A549 treated with CpdA at 1 μM for 4 hours (cell line): ENCODE results near the gene GMPR2. TPM values are rescaled to one million over a fixed set of nuclear protein-coding genes. Genes with fewer than 3 reads are reported as not detected.

ENCODE experiments used
- total RNA-seq: library from RNA; stranded (reverse); fragments of 200-300 nt; extraction: Qiagen RNA extraction; gene quantifications from 5 replicates; pipeline ENCODE4 v1.2.3, GENCODE V29; 2022; ENCODE audit warnings: low read depth

GMPR2 gene
- 54.6 to 64.7 TPM (median 59.1 TPM) in 5 replicates for total RNA-seq

DNA sequence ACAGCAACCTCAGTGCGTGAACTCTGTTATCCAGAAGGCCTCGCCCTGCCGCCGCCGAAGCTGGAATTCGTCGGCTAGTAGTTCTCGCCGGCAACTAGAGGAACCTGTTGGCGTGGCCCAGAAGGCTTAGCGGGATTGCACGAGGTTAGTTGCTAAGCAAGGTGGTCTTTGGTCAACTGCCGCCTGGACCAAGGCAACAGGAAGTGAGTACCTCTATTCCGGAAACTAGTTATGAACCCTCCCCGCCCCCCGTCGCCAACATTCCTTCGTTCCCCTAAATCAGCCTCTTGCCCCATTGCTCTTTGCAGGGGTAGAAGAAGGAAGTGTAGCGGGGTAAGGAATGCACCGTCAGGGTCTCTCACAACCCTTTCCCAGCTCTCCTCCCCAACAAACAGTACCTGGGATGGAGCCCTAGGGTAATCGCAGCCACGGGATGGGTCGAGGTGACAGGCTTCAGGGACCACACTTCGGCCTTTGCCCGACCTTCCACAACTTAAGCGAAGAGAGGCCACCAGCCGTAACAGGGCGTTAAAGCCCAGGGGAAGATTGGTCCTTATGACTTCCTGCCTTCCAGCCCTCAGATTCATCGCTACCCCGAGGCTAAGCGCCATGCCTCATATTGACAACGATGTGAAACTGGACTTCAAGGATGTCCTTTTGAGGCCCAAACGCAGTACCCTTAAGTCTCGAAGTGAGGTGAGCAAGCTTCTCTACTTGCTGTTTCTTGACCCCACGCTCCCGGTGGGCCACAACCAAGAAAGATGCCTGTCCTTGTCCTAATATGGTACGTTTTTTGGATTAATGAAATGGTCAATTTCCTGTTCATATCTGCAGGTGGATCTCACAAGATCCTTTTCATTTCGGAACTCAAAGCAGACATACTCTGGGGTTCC is at the start of gene GMPR2:
GMPR2 (plus strand) TSS at position 285 of the 893 bp plus-strand sequence; CDS start at position 610, 325 bp downstream.

DNA sequence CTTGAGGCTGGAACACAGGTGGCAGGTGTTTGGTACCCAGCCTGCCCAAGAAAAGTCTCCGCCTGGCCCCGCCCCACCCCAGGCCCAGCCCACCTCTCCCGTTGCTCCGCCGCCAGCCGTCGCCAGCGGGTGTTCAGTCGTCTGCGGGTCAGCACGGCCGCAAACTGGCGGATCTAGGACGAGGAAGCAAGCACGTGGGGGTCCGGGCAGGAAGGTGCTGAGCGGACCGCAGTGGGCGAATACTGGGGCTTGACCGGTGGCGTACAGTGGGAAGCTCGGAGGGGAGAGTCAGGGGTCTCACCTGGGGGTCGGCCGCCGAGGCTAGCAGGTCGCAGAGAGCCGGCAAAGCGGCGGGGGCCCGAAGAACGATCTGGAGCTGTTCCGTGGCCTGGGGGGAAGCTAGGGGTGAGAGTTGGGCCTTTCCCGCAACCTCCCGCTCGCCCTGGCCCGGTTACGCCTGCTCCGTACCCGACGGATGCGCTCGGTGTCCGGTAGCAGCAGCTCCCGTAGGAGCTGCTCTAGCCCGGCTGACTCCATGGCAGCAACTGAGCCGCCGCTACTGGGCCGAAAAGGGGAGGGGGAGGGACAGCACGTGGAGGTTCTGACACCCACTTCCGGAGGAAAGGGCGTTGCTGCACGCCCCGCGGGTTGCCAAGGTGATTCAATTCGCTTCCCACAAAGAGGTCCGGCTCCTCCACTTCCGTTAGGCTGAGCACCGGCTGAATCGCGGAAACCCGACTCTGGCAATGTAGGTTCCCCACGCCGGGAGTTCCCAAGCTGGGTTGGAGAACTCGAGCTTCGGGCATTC is 44.3 kb upstream of the GMPR2 start, which contains the start of gene IPO4:
IPO4 (minus strand) TSS at position 566 of the 808 bp plus-strand sequence; CDS start at position 537, 29 bp downstream.

DNA sequence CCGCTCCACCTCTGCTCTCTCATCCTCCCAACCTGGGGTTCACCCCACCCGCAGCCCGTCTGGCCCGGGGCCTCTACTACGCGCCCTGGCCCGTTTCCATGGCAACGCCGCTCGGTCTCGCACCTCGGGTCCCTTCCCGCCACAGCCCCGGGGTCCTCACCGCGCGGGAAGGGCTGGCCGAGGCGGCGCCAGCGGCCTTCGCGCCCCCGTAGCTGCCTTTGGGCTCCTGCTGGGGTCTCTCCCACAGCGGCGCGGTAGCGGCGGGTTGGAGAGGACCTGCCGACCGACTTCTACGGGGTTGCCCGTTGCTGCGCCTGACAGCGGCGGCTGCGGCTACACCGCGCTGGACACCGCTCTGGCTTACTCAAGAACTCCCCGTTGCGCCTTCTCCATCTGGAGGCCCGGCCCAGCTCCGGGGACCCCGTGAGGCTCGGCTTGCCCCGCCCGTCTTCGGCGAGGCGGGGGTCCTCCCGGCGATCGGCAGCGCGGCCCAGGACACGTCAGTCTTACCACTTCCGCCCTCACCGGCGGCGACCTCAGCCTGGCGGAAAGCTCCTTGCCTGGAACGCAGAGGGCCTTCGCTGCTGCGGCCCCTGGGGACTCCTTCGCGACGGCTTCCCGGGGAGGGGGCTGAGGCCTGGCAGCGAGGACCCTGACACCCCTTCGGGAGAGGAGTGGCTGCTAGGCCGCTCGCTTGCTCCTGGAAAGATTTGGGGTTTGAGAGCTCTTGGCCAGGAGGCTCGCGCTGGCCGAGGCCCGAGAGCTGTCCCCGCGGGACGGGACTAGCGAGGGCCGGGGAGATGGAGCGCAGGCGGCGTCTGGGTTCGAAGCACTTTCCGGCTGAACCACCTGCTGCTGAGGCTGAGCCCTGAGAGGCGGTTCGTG is 37.3 kb upstream of the GMPR2 start, which contains the start of gene TM9SF1:
TM9SF1 (minus strand) TSS at position 256 of the 885 bp plus-strand sequence. CDS start 422 bp downstream, outside the sequence.

DNA sequence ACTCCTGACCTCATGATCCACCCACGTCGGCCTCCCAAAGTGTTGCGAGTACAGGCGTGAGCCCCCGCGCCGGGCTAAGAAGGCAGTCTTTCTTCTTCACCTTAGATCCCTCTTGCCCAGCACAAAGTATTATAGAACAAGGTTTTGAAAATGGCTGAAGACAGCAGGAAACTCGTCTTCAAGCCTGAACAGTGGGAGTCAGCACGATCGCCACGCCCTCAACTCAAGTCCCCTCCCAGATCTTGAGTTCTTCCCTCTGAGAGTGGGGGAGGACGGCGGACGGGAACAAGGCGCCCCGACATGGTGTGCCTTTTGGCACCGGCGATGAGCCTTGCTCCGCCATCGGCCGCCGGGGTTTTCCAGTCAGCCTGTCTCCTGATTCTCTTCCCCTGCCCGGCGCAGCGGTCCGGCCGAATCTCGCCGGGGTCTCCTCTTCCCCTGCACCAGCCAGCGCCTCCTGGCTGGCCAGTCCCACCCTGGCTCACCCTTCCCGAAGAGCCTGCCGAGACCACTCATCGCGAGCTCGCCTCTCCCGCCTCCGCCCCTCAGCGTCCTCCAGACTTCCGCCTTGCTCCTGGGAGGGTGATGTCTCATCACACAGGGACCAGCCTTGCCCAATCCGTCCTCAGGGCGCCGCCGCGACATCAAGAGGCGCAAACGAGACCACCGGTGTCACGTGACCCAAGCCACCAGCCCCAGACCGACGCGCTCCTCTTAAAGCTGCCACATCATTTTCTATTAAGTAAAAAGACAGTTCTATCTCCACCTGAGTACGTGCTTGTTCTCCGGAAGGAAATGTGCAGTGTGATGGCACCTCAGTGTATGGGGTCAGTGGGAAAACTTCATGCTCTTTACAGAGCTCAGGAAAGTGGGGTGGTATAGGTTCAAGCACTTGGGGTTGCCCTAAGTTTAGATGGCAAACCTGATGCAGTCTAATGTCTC is 19.5 kb upstream of the GMPR2 start, which contains the start of gene CHMP4A:
CHMP4A (minus strand) TSS at position 565 of the 942 bp plus-strand sequence; CDS start at position 516, 49 bp downstream.

DNA sequence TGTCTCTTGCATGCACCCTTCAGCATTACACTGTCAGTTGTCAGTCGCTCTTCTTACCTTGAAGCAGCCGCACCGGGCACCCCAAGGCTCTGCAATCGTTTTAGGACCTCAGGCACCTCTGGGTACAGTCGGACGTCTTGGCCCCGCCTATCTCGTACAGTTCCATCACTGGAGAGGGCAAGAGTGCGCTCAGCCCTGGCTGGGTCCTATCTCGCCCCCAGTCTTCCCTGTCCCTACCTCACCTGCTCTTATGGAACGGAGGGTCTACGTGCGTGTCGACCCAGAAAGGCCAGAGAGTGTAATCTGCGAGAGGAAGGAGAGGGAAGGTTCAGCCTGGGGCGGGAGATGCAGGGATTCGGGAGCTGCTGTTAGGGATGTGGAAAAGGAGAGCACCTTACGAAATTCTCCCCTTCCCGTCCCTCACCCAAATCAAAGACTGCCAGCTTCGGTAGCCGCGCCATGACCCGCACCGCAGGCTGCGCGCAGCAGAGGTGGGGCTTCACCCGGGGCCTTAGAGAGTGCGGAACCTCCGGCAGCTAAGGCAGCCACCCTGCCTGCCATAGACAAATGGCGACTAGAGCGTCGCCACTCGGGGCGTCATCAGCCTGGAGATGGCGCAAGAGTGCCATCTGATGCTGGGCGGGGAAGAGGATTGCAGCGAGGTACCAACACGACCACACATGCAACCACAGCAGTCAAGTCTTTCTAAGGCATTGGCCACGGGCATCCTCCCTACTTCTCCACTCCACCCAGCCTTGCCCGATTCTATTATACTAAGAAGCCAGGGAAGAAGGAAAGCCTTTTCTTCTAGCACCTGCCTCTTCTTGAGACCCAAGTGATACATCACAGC is 17.0 kb upstream of the GMPR2 start, which contains the start of gene MDP1:
MDP1 (minus strand) TSS at position 572 of the 850 bp plus-strand sequence; CDS start at position 461, 111 bp downstream.

DNA sequence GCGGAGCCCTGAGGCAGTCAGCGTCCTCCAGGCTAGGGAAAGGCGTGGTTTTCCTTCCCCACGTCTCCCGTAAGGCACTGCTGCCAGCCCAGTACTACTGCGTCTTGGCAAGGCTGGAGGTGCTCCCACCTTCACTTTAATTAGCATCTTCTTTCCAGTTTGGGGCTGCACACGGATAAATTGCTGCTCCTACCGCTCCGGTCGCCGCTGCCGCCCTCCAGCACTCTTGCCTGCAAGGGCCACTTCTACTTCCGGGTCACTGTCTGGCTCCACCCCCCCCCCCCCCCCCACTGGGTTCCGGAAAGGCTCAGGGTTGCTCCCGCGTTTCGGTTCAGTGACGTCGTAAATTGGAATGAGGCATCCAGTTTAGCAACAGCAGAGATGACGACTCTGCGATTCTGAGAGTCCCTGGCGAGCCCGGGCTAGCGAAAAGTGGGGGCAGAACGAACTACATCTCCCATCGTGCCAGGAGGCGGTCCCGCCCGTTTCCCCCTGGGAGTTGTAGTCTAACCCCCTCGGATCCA is 546 bp upstream of the GMPR2 start, which contains the start of gene NEDD8:
NEDD8 (minus strand) TSS at position 247 of the 524 bp plus-strand sequence; CDS start at position 147, 100 bp downstream.

DNA sequence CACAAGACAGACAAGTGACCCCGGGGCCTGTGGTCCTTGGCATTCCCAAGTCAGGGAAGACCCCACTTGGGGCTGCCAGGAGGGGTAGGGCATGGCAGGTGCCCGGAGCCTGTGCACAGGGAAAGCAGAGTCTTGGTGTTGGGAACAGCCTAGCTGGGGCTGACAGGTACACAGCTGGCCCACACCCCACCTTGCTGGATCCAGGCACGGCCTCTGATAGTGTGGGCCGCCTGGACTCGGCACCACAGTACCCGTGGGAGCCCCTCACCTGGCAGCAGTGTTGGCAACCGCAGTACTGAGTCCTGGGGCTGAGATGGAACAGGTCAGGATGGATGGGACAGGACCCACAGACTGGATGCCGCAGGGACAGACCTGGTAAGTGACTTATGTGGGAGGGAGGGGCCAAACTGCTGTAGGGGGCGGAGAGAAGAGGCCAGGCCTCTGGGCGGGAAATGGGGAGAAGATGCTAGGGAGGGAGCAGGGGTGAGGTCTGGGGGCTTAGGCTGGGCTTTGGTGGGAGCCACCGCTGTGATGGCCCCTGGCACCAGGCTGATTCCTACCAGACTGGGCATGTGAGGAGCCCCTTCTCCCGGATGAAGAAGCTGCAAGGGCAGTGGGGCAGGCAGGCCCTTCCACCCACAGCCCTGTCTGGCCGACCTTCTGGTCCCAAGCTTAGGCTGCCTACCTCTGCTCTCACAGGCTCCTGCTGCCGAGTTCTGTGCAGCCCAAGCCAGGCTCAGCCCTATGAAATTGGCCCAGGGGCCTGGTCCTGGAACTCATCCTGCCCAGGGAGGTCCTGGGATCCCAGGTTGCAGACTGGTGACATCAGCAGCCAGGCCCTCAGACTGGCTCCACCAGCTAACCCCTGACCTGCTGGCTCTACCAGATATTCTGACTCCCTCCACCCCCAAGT is 30.3 kb downstream of the GMPR2 start, which contains the start of gene TGM1:
TGM1 (minus strand) TSS at position 357 of the 913 bp plus-strand sequence. CDS start 825 bp downstream, outside the sequence.

DNA sequence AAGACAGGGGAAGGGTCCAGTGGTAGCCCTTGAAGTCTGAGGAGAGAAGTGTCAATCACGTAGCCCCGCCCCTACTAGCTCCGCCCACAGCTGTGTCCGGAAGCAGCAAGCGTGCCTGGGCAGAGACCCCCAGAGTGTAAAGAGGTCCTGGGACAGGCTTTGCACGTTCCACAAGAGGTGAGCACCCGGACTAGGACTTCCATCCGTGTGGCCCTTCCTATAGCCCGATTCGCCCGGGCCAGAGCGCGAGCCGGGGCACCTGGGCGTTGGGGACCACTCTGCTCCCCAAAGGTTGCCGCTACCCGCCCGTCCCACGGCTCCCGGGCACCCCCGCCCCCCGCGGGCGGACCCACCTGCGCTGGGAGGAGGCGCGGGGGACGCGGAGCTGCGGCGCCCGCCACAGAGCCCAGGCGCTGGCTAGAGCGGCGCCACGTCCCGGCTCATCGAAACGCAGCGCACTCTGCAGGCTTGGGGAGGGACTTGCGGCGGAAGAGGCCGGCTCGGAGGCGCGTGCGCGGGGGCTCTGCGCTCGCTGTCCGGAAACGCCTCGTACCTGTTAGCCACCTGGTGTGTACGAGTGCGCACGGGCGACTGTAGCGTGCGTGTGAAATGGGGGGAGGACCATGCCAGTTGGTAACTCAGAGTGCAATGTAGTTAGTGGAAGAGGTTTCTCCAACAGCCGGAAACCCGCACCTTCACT is 38.6 kb downstream of the GMPR2 start, which contains the start of gene RABGGTA:
RABGGTA (minus strand) TSS at position 464 of the 700 bp plus-strand sequence. CDS start 482 bp downstream, outside the sequence.

Other genes with a start within 250 kb of the GMPR2 start
- gene DHRS4L2, start 244.0 kb upstream of the GMPR2 start, total RNA-seq = 26.6 to 33.9 TPM (median 31.5 TPM) in 5 replicates
- gene CARMIL3, start 180.9 kb upstream of the GMPR2 start, total RNA-seq = 0.38 to 0.56 TPM (median 0.45 TPM) in 5 replicates
- gene CPNE6, start 161.4 kb upstream of the GMPR2 start, total RNA-seq = not detected in 5 replicates
- 18.2 to 20.8 TPM (median 19.0 TPM) in 5 replicates for gene PCK2, start 138.6 kb upstream of the GMPR2 start, total RNA-seq
- gene DCAF11, start 118.2 kb upstream of the GMPR2 start, total RNA-seq = 20.4 to 24.2 TPM (median 21.1 TPM) in 5 replicates
- gene NRL, start 118.0 kb upstream of the GMPR2 start, total RNA-seq = 0.48 to 1.2 TPM (median 1.0 TPM) in 5 replicates
- 0.13 TPM in 1 of 5 replicates, not detected in the others for gene FITM1, start 102.3 kb upstream of the GMPR2 start, total RNA-seq
- 165 to 182 TPM (median 174 TPM) in 5 replicates for gene PSME1, start 96.7 kb upstream of the GMPR2 start, total RNA-seq
- 48.8 to 64.4 TPM (median 62.6 TPM) in 5 replicates for gene EMC9, start 91.3 kb upstream of the GMPR2 start, total RNA-seq
- 175 to 204 TPM (median 181 TPM) in 5 replicates for gene PSME2, start 86.3 kb upstream of the GMPR2 start, total RNA-seq
- 21.0 to 29.8 TPM (median 27.3 TPM) in 5 replicates for gene RNF31, start 85.4 kb upstream of the GMPR2 start, total RNA-seq
- gene IRF9, start 71.7 kb upstream of the GMPR2 start, total RNA-seq = 17.3 to 22.2 TPM (median 20.2 TPM) in 5 replicates
- gene REC8, start 60.8 kb upstream of the GMPR2 start, total RNA-seq = 3.7 to 7.0 TPM (median 4.8 TPM) in 5 replicates
- gene IPO4, start 44.1 kb upstream of the GMPR2 start, total RNA-seq = 76.9 to 102 TPM (median 78.5 TPM) in 5 replicates
- gene TM9SF1, start 37.5 kb upstream of the GMPR2 start, total RNA-seq = 63.8 to 71.3 TPM (median 70.1 TPM) in 5 replicates
- not detected in 5 replicates for gene TSSK4, start 27.2 kb upstream of the GMPR2 start, total RNA-seq
- gene CHMP4A, start 19.4 kb upstream of the GMPR2 start, total RNA-seq = 78.2 to 95.9 TPM (median 81.6 TPM) in 5 replicates
- 28.2 to 30.5 TPM (median 28.9 TPM) in 5 replicates for gene MDP1, start 16.9 kb upstream of the GMPR2 start, total RNA-seq
- gene NEDD8, start 562 bp upstream of the GMPR2 start, total RNA-seq = 443 to 489 TPM (median 464 TPM) in 5 replicates
- 33.6 to 39.6 TPM (median 38.4 TPM) in 5 replicates for gene TINF2, start 9.7 kb downstream of the GMPR2 start, total RNA-seq
- 0.48 to 1.2 TPM (median 1.2 TPM) in 5 replicates for gene TGM1, start 30.2 kb downstream of the GMPR2 start, total RNA-seq
- 15.9 to 17.8 TPM (median 17.5 TPM) in 5 replicates for gene RABGGTA, start 38.7 kb downstream of the GMPR2 start, total RNA-seq
- gene DHRS1, start 66.9 kb downstream of the GMPR2 start, total RNA-seq = 10.3 to 13.4 TPM (median 11.5 TPM) in 5 replicates
- 15.1 to 19.5 TPM (median 18.5 TPM) in 5 replicates for gene NOP9, start 66.9 kb downstream of the GMPR2 start, total RNA-seq
- 0.18 to 0.50 TPM (median 0.32 TPM) in 5 replicates for gene CIDEB, start 75.0 kb downstream of the GMPR2 start, total RNA-seq
- 2.9 to 7.2 TPM (median 3.7 TPM) in 5 replicates for gene LTB4R2, start 77.2 kb downstream of the GMPR2 start, total RNA-seq
- gene LTB4R, start 78.6 kb downstream of the GMPR2 start, total RNA-seq = 5.3 to 7.0 TPM (median 6.2 TPM) in 5 replicates
- gene ADCY4, start 102.1 kb downstream of the GMPR2 start, total RNA-seq = not detected in 5 replicates
- not detected in 5 replicates for gene RIPK3, start 107.1 kb downstream of the GMPR2 start, total RNA-seq
- 0.07 to 0.40 TPM (median 0.22 TPM) in 5 replicates for gene NFATC4, start 135.3 kb downstream of the GMPR2 start, total RNA-seq
- 0.13 to 0.48 TPM (median 0.16 TPM) in 5 replicates for gene NYNRIN, start 166.1 kb downstream of the GMPR2 start, total RNA-seq
- gene CBLN3, start 196.7 kb downstream of the GMPR2 start, total RNA-seq = 1.3 to 1.6 TPM (median 1.5 TPM) in 5 replicates
- 25.0 to 31.2 TPM (median 29.2 TPM) in 5 replicates for gene KHNYN, start 197.0 kb downstream of the GMPR2 start, total RNA-seq
- 33.4 to 54.6 TPM (median 51.3 TPM) in 5 replicates for gene SDR39U1, start 209.8 kb downstream of the GMPR2 start, total RNA-seq